ENCODE measurements around the gene PRXL2C. TPM values are rescaled to one million over a fixed set of nuclear protein-coding genes. Genes with fewer than 3 reads are reported as not detected.

The PRXL2C gene
- total and polyA plus RNA-seq, 9 of the 15 experiments (the other 6 are each of a cell fraction or from before 2014, with no cell fraction given), result 3.6 to 15.3 (median 10.6) TPM

DNA sequence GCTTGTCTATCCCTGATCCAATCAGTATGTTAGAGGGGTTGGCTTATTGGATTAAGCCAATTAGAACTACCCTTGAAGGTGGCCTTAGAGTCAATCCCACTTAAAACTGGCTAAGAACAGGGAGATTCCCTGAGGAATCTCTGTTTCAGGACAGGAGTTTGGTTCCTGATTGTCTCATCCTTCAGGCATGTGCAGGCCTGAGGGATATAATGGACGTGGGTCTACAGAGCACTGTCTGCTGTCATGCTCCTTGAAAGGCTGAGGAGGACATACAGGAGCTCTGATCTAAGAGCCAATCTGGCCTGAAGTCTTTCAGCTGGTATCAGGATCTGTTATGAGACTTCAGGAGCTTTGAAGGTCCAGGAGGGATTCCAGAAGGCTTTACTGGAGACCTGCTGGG is 36.2 kb upstream of the PRXL2C start (continued):
- no peak for TF ChIP-seq ZNF551 (CRISPR knock-in tag; IDR thresholded peaks at IDR 0.05)

DNA sequence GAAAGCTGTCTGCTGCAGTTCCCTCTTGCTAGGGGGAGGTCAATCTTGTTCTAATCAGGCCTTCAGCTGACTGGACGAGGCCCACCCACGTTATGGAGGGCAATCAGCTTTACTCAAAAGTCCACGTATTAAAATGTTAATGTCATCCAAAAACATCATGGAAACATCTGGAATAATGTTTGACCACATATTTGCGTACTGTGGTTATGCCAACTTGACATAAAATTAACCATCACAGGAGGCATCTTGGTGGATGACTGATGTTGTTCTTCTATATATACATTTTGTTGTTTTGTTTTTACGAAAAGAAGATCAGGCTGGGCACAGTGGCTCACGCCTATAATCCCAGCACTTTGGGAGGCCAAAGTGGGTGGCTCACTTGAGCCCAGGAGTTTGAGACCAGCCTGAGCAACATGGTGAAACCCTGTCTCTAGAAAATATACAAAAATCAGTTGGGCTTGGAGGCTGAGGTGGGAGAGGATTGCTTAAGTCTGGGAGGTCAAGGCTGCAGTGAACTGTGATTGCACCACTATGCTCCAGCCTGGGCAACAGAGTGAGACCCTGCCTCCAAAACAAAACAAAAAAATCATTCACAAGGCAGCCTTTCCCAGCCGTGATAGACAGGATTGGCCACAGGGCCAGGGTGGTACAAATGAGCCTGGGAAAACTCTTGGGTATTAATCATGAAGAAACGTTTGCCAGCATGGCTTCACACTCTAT is 33.8 kb upstream of the PRXL2C start:
- intact Hi-C loops (cut with micrococcal nuclease), result no loop called here
- CTCF ChIA-PET (ENCODE audit: low intra/inter-chr PET ratio), result no interaction called here
- no peak for ATAC-seq
- Histone ChIP-seq H3K4me3 (no peak overlapping the region), H3K27ac (ENCODE audit: extremely low read depth, low read depth, low read length) (no peak overlapping the region), H3K79me2 (ENCODE audit: control insufficient read depth, insufficient read depth, low read length) (no peaks in the 10 kb centered on the region), H2AFZ (ENCODE audit: low read depth, low read length) (peak overlapping the region; percentile 40; the same call in 1 of the 2 replicates), H3K9ac (ENCODE audit: insufficient read depth in 1 of 2, low read depth in 2 of 2, low read length in 2 of 2) (no peak overlapping the region), H3K9me1 (ENCODE audit: control insufficient read depth, insufficient read depth, low read length) (no peaks in the 10 kb centered on the region), H3K36me3 (ENCODE audit: control insufficient read depth, insufficient read depth, low read length) (no peaks in the 10 kb centered on the region), H4K20me1 (replicated peaks; ENCODE audit: control insufficient read depth, insufficient read depth, low read length) (no peaks in the 10 kb centered on the region), H3K9me3 (replicated peaks; ENCODE audit: control insufficient read depth, insufficient read depth, low read depth, low read length) (peaks cover 8% of the 10 kb centered on the region), H3K4me2 (ENCODE audit: insufficient read depth, low read length) (no peak overlapping the region), H3K27me3 (ENCODE audit: control insufficient read depth in 2 of 2, insufficient read depth in 2 of 2, low read length in 2 of 2) (no peaks in the 10 kb centered on the region), H3K4me1 (replicated peaks in 1 of 2; ENCODE audit: control insufficient read depth in 2 of 2, insufficient read depth in 2 of 2, low read length in 2 of 2) (peaks cover 0 to 2% of the 10 kb centered on the region in 2 experiments; a peak in 1 of 5 replicates)
- 7% methylated on average over 8 of the region's 8 CpGs for WGBS (ENCODE audit: insufficient coverage, low coverage, missing lambda C conversion rate)
- POLR2A ChIA-PET, result no interaction called here
- no peak for DNase-seq (ENCODE audit: extremely low read depth in 1 of 4, low spot score in 3 of 4)
- BruUV-seq (replicated peaks), result no TSS peak
- no peak for FAIRE-seq
- peak; percentile 36; the same call in 1 of the 2 replicates for TF ChIP-seq ZNF316 (IDR thresholded peaks at IDR 0.05)
- TF ChIP-seq C11orf30 (IDR thresholded peaks at IDR 0.05; ENCODE audit: low read depth), result peak; percentile 24; the same call in 1 of the 2 replicates
- TF ChIP-seq MBD2 (IDR thresholded peaks at IDR 0.05; ENCODE audit: borderline replicate concordance, low read depth), result no peak
- in situ Hi-C loops (cut with MboI), result no loop called here

DNA sequence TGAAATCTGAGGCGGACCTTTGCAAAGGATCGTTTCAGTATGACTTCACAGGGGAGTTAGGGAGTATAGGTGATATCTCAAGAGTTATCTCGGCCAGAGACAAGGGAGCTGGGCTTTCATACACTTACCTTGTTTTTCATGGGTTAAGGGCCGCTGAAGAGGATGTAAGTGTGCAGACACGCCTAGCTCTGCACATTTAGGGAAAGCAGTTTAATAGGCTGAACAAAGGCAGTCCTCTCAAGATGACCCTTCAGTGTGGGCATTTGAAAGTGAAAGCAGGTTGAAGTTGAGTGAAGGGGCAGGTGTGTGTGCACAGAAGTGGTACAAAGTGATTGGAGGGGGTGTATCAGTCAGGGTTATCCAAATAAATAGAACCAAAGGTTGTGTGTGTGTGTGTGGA is 33.1 kb upstream of the PRXL2C start:
- BruUV-seq (replicated peaks), result no TSS peak
- DNase-seq (ENCODE audit: extremely low read depth in 1 of 4, low spot score in 3 of 4), result no peak
- no peak for ATAC-seq
- ChIA-PET POLR2A (no interaction called here), CTCF (ENCODE audit: low intra/inter-chr PET ratio) (no interaction called here)
- Histone ChIP-seq H3K4me2 (ENCODE audit: insufficient read depth, low read length) (no peak overlapping the region; the same call in 1 of the 2 replicates), H2AFZ (ENCODE audit: low read depth, low read length) (peak overlapping the region; percentile 40; the same call in 1 of the 2 replicates), H3K27me3 (ENCODE audit: control insufficient read depth in 2 of 2, insufficient read depth in 2 of 2, low read length in 2 of 2) (no peaks in the 10 kb centered on the region), H3K27ac (ENCODE audit: extremely low read depth, low read depth, low read length) (no peak overlapping the region), H3K4me3 (no peak overlapping the region), H4K20me1 (replicated peaks; ENCODE audit: control insufficient read depth, insufficient read depth, low read length) (no peaks in the 10 kb centered on the region), H3K9me1 (ENCODE audit: control insufficient read depth, insufficient read depth, low read length) (no peaks in the 10 kb centered on the region), H3K79me2 (ENCODE audit: control insufficient read depth, insufficient read depth, low read length) (no peaks in the 10 kb centered on the region), H3K4me1 (replicated peaks in 1 of 2; ENCODE audit: control insufficient read depth in 2 of 2, insufficient read depth in 2 of 2, low read length in 2 of 2) (peaks cover 3 to 5% of the 10 kb centered on the region in 2 experiments; a peak in 2 of 5 replicates), H3K9me3 (replicated peaks; ENCODE audit: control insufficient read depth, insufficient read depth, low read depth, low read length) (peaks cover 8% of the 10 kb centered on the region), H3K9ac (ENCODE audit: insufficient read depth in 1 of 2, low read depth in 2 of 2, low read length in 2 of 2) (no peak overlapping the region), H3K36me3 (ENCODE audit: control insufficient read depth, insufficient read depth, low read length) (no peaks in the 10 kb centered on the region)
- in situ Hi-C loops (cut with MboI), result no loop called here
- 13% methylated on average over 5 of the region's 5 CpGs for WGBS (ENCODE audit: insufficient coverage, low coverage, missing lambda C conversion rate)
- intact Hi-C loops (cut with micrococcal nuclease), result no loop called here
- no peak for FAIRE-seq
- TF ChIP-seq ATF7 (IDR thresholded peaks at IDR 0.05), result no peak
- TF ChIP-seq CC2D1A (IDR thresholded peaks at IDR 0.05), result no peak
- TF ChIP-seq SNRNP70 (optimal IDR thresholded peaks at IDR 0.05; ENCODE audit: low read depth, low read length), result no peak
- TF ChIP-seq, protein P1, sequence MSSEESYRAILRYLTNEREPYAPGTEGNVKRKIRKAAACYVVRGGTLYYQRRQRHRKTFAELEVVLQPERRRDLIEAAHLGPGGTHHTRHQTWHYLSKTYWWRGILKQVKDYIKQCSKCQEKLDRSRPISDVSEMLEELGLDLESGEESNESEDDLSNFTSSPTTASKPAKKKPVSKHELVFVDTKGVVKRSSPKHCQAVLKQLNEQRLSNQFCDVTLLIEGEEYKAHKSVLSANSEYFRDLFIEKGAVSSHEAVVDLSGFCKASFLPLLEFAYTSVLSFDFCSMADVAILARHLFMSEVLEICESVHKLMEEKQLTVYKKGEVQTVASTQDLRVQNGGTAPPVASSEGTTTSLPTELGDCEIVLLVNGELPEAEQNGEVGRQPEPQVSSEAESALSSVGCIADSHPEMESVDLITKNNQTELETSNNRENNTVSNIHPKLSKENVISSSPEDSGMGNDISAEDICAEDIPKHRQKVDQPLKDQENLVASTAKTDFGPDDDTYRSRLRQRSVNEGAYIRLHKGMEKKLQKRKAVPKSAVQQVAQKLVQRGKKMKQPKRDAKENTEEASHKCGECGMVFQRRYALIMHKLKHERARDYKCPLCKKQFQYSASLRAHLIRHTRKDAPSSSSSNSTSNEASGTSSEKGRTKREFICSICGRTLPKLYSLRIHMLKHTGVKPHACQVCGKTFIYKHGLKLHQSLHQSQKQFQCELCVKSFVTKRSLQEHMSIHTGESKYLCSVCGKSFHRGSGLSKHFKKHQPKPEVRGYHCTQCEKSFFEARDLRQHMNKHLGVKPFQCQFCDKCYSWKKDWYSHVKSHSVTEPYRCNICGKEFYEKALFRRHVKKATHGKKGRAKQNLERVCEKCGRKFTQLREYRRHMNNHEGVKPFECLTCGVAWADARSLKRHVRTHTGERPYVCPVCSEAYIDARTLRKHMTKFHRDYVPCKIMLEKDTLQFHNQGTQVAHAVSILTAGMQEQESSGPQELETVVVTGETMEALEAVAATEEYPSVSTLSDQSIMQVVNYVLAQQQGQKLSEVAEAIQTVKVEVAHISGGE (CRISPR knock-in tag; IDR thresholded peaks at IDR 0.05), result no peak
- TF ChIP-seq, protein P2, sequence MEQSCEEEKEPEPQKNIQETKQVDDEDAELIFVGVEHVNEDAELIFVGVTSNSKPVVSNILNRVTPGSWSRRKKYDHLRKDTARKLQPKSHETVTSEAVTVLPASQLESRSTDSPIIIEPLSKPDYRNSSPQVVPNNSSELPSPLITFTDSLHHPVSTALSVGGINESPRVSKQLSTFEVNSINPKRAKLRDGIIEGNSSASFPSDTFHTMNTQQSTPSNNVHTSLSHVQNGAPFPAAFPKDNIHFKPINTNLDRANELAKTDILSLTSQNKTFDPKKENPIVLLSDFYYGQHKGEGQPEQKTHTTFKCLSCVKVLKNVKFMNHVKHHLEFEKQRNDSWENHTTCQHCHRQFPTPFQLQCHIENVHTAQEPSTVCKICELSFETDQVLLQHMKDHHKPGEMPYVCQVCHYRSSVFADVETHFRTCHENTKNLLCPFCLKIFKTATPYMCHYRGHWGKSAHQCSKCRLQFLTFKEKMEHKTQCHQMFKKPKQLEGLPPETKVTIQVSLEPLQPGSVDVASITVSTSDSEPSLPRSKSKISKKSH (CRISPR knock-in tag; IDR thresholded peaks at IDR 0.05), result no peak
